H1 (cell line): ENCODE data around the gene HDAC2. TPM values are rescaled to one million over a fixed set of nuclear protein-coding genes. Genes with fewer than 3 reads are reported as not detected.
"Not testable (repeated sequence)": the region's sequence is repeated elsewhere in the genome, so short reads cannot be mapped to it uniquely, and the experiment has no call there.

Experiments used
- CTCF ChIA-PET: fragments of 300-600 bp; sonication (Branson Sonifier 250); formaldehyde crosslinking; loops from one replicate; lab custom pipeline; 2021; ENCODE audit not compliant: partially characterized antibody; lab: Charles Lee
- POLR2A ChIA-PET: fragments of 300-600 bp; sonication (Branson Sonifier 250); formaldehyde crosslinking; loops from one replicate; lab custom pipeline; 2021; ENCODE audit warnings: inconsistent platforms; ENCODE audit not compliant: partially characterized antibody; lab: Charles Lee
- DNase-seq, 2 experiments: peaks; one replicate each; pipeline versions ENCODE4 v3.0.0 to v3.0.0-alpha.2; 2010 to 2022; ENCODE audit warnings: low spot score in 2 of 2, low read depth in 1 of 2, mixed read lengths in 1 of 2
- FAIRE-seq: peaks from 2 replicates; lab custom pipeline; 2011; peaks lifted over from hg19 to GRCh38; lab: Jason Lieb, UNC
- H2AFZ ChIP-seq: 2 replicates; pipeline ENCODE4 v1.8.1; 2012; ENCODE audit warnings: low read length, inconsistent platforms
- H2AK5ac ChIP-seq: 2 replicates; pipeline ENCODE4 v1.6.1; 2013; ENCODE audit warnings: low read depth, low read length
- H2BK120ac ChIP-seq: replicated peaks from 2 replicates; pipeline ENCODE3; 2013; ENCODE audit warnings: low read depth, low read length, inconsistent platforms
- H2BK12ac ChIP-seq: 2 replicates; pipeline ENCODE4 v1.6.1; 2013; ENCODE audit warnings: low read depth, low read length
- H2BK15ac ChIP-seq: 2 replicates; pipeline ENCODE4 v1.6.1; 2013; ENCODE audit warnings: low read length
- H2BK20ac ChIP-seq: 2 replicates; pipeline ENCODE4 v1.6.1; 2013; ENCODE audit warnings: low read length
- H2BK5ac ChIP-seq: 2 replicates; pipeline ENCODE4 v1.6.1; 2013; ENCODE audit warnings: low read depth, low read length
- H3K14ac ChIP-seq: 2 replicates; pipeline ENCODE4 v1.6.1; 2013; ENCODE audit warnings: inconsistent platforms; ENCODE audit not compliant: insufficient read length
- H3K18ac ChIP-seq: 2 replicates; pipeline ENCODE4 v1.6.1; 2013; ENCODE audit warnings: low read length; ENCODE audit errors: extremely low read depth
- H3K23ac ChIP-seq: 2 replicates; pipeline ENCODE4 v1.6.1; 2013; ENCODE audit warnings: inconsistent platforms; ENCODE audit not compliant: insufficient read length
- H3K23me2 ChIP-seq: 2 replicates; pipeline ENCODE4 v1.6.1; 2013; ENCODE audit warnings: low read depth, low read length
- H3K27ac ChIP-seq: 2 replicates; pipeline ENCODE4 v1.6.1; 2011; ENCODE audit warnings: low read depth, low read length, inconsistent platforms
- H3K27me3 ChIP-seq, 4 experiments: replicated peaks in 1 of 4; 1 replicate in 1 of 4; 2 replicates in 3 of 4; pipeline versions ENCODE4 v1.6.1 to v1.8.1; 2011 to 2013; ENCODE audit warnings: low read length in 3 of 4, mild to moderate bottlenecking in 3 of 4, inconsistent platforms in 2 of 4, mixed read lengths in 2 of 4, moderate library complexity in 1 of 4; ENCODE audit not compliant: control insufficient read depth in 3 of 4, insufficient read depth in 3 of 4; ENCODE audit errors: extremely low read depth in 1 of 4
- H3K36me3 ChIP-seq, 4 experiments: 2 replicates each; pipeline versions ENCODE4 v1.6.1 to v1.8.1; 2011 to 2013; ENCODE audit warnings: mild to moderate bottlenecking in 4 of 4, low read length in 3 of 4, moderate library complexity in 2 of 4, control low read depth in 1 of 4, inconsistent platforms in 1 of 4; ENCODE audit not compliant: insufficient read depth in 4 of 4, control insufficient read depth in 2 of 4
- H3K4ac ChIP-seq: replicated peaks from 2 replicates; pipeline ENCODE3; 2013; ENCODE audit warnings: low read length, low read depth, mixed read lengths, inconsistent platforms; ENCODE audit not compliant: insufficient read length
- H3K4me1 ChIP-seq, 4 experiments: replicated peaks in 1 of 4; 1 replicate in 1 of 4; 2 replicates in 3 of 4; pipeline versions ENCODE4 v1.6.1 to v1.8.1; 2011 to 2013; ENCODE audit warnings: low read length in 3 of 4, inconsistent platforms in 2 of 4, mixed read lengths in 1 of 4; ENCODE audit not compliant: insufficient read depth in 4 of 4, control insufficient read depth in 3 of 4
- H3K4me2 ChIP-seq, 2 experiments: 2 replicates each; pipeline versions ENCODE4 v1.6.1 to v1.8.1; 2011 to 2013; ENCODE audit warnings: low read depth in 2 of 2, low read length in 2 of 2, control low read depth in 1 of 2, inconsistent platforms in 1 of 2, mild to moderate bottlenecking in 1 of 2; ENCODE audit not compliant: insufficient read depth in 1 of 2
- H3K4me3 ChIP-seq, 4 experiments: fragments of 200-600, 300-600 bp in 1 of 4; sonication (generic), shearing (Covaris generic), sonication (Bioruptor Twin) in 1 of 4; 2 replicates each; pipeline versions ENCODE4 v1.5.1 to v1.8.1; 2011 to 2016; ENCODE audit warnings: low read length in 4 of 4, low read depth in 3 of 4, control low read depth in 2 of 4, inconsistent platforms in 2 of 4, mild to moderate bottlenecking in 2 of 4, mixed read lengths in 1 of 4, moderate library complexity in 1 of 4; ENCODE audit not compliant: insufficient read depth in 2 of 4; ENCODE audit errors: extremely low read depth in 1 of 4
- H3K56ac ChIP-seq: replicated peaks from 2 replicates; pipeline ENCODE3; 2013; ENCODE audit warnings: low read depth, mild to moderate bottlenecking, mixed read lengths, low read length, inconsistent platforms; ENCODE audit not compliant: insufficient read length
- H3K79me1 ChIP-seq: 2 replicates; pipeline ENCODE4 v1.6.1; 2013; ENCODE audit warnings: low read depth, low read length, control low read depth
- H3K79me2 ChIP-seq, 2 experiments: 2 replicates each; pipeline versions ENCODE4 v1.6.1 to v1.8.1; 2012 to 2013; ENCODE audit warnings: low read length in 2 of 2, mild to moderate bottlenecking in 2 of 2, inconsistent platforms in 1 of 2; ENCODE audit not compliant: insufficient read depth in 2 of 2, control insufficient read depth in 1 of 2
- H3K9ac ChIP-seq, 4 experiments: replicated peaks in 1 of 4; 1 replicate in 1 of 4; 2 replicates in 3 of 4; pipeline versions ENCODE4 v1.6.1 to v1.8.1; 2011 to 2013; ENCODE audit warnings: low read depth in 3 of 4, low read length in 3 of 4, control low read depth in 2 of 4, mild to moderate bottlenecking in 2 of 4, moderate library complexity in 2 of 4, inconsistent platforms in 1 of 4; ENCODE audit errors: extremely low read depth in 1 of 4
- H3K9me3 ChIP-seq, 2 experiments: 2 replicates each; pipeline versions ENCODE4 v1.6.1 to v1.8.1; 2012 to 2013; ENCODE audit warnings: mild to moderate bottlenecking in 2 of 2, moderate library complexity in 2 of 2, control low read depth in 1 of 2, inconsistent platforms in 1 of 2, low read depth in 1 of 2, low read length in 1 of 2, mixed read lengths in 1 of 2; ENCODE audit not compliant: insufficient read depth in 2 of 2
- H4K20me1 ChIP-seq, 2 experiments: replicated peaks in 1 of 2; 2 replicates each; pipeline versions ENCODE3 to v1.8.1; 2011 to 2013; ENCODE audit warnings: inconsistent platforms in 2 of 2, low read length in 2 of 2, mild to moderate bottlenecking in 1 of 2; ENCODE audit not compliant: insufficient read depth in 2 of 2, control insufficient read depth in 1 of 2
- H4K5ac ChIP-seq: 2 replicates; pipeline ENCODE4 v1.6.1; 2013; ENCODE audit warnings: low read length, low read depth, mixed read lengths, inconsistent platforms; ENCODE audit not compliant: insufficient read length
- H4K8ac ChIP-seq: 2 replicates; pipeline ENCODE4 v1.8.0; 2013; ENCODE audit warnings: mild to moderate bottlenecking, moderate library complexity, low read length, inconsistent platforms; ENCODE audit not compliant: insufficient read depth; ENCODE audit errors: extremely low read depth
- H4K91ac ChIP-seq: replicated peaks from 2 replicates; pipeline ENCODE3; 2013; ENCODE audit warnings: low read length, mixed read lengths, inconsistent platforms; ENCODE audit not compliant: insufficient read length
- BCL11A ChIP-seq, 2 experiments: IDR thresholded peaks; one replicate each; pipeline ENCODE4 v1.6.1; 2011; ENCODE audit warnings: low read depth in 2 of 2, low read length in 2 of 2, mild to moderate bottlenecking in 2 of 2
- EZH2 ChIP-seq: fragments of 200-600 bp; sonication (generic); IDR thresholded peaks from 2 replicates; pipeline ENCODE4 v1.7.1; 2012; ENCODE audit warnings: low read depth, mild to moderate bottlenecking, moderate library complexity, low read length, inconsistent platforms; ENCODE audit not compliant: severe bottlenecking
- RNF2 ChIP-seq: fragments of 200-900, 300-1000 bp; sonication (generic); IDR thresholded peaks from 2 replicates; pipeline ENCODE4 v1.7.1; 2016; ENCODE audit warnings: borderline replicate concordance, low read depth, mild to moderate bottlenecking, antibody characterized with exemption, low read length; ENCODE audit not compliant: poor library complexity, severe bottlenecking; ENCODE audit errors: missing control alignments
- WGBS, 2 experiments: shearing (Covaris generic) in 1 of 2; methylation state at CpG; one replicate each; pipeline versions ENCODE4 v1.1.6 to v1.1.7; 2013 to 2015; ENCODE audit warnings: low lambda C conversion rate in 2 of 2, mixed read lengths in 2 of 2, inconsistent platforms in 1 of 2, low coverage in 1 of 2, missing lambda C conversion rate in 1 of 2; ENCODE audit not compliant: insufficient replicate concordance in 2 of 2, insufficient coverage in 1 of 2, insufficient read length in 1 of 2; ENCODE audit errors: extremely low coverage in 1 of 2, missing lambda C conversion rate in 1 of 2; 5-methylcytosine and 5-hydroxymethylcytosine counted together
- polyA plus RNA-seq, 7 experiments: library from polyadenylated mRNA; depleted of rRNA in 3 of 7; stranded (reverse) in 5 of 7; unstranded in 2 of 7; fragments of >200 nt in 5 of 7; fragments of 200-250 nt in 2 of 7; gene quantifications; 1 replicate in 5 of 7; 2 replicates in 1 of 7; 4 replicates in 1 of 7; pipeline versions ENCODE4 v1.2.1 to v1.2.3, GENCODE V29; 2011 to 2013; ENCODE audit warnings: missing spikeins in 2 of 7, mixed read lengths in 2 of 7
- total RNA-seq: library from RNA; stranded (reverse); fragmentation: NEBNext Ultra II Directional; extraction: Animal tissue kit (Norgen Biotek cat#: 25700); gene quantifications from 2 replicates; pipeline ENCODE4 v1.2.1, GENCODE V29; 2021

HDAC2 gene
- total and polyA plus RNA-seq, 2 of the 8 experiments (the other 6 are each of a cell fraction or from before 2014, with no cell fraction given) = 323 to 374 TPM

DNA sequence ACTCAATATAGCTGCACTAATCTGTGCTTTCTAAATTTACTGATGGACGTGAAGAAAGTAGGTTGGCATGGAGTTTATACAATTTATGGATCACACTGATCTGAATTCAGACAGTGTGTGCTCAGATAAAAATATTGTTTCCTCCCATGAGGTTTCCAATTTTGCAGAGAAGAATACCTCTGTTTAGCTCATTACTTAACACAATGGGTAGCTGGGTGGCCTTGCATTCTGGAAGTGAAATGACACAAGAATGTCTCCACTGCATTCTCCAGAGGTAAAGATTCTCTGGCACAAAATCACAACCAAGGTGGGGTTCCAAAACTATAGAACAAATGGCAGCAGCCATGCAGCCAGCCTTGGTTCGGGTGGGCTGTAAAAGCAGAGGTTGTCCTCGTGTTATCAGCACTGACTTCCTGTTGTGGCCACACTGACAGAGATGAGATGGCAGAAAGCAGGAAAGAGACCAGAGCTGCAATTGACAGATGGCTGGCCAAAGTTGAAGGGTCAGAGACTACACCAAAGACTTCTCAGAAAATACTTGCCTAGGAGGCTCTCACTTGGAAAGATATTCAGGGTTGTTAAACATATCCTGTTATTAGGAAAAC lies 50.2 kb downstream of the HDAC2 start (continued):
- TF ChIP-seq RNF2 = no peak
- TF ChIP-seq BCL11A (IDR thresholded peaks at IDR 0.05; ENCODE audit: low read depth in 2 of 2, low read length in 2 of 2) = no peak
- no peak for TF ChIP-seq EZH2

DNA sequence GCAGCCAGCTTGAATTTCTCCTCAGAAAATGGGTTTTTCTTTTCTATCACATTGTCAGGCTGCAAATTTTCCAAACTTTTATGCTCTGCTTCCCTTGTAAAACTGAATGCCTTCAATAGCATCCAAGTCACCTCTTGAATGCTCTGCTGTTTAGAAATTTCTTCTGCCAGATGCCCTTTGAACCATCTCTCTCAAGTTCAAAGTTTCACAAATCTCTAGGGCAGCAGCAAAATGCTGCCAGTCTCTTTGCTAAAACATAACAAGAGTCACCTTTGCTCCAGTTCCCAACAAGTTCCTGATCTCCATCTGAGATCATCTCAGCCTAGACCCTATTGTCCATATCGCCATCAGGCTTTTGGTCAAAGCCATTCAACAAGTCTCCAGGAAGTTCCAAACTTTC lies 60.7 kb downstream of the HDAC2 start:
- FAIRE-seq, H2BK20ac ChIP-seq, H2AFZ ChIP-seq, H4K91ac ChIP-seq, H3K4ac ChIP-seq, H3K79me1 ChIP-seq, H3K79me2 ChIP-seq, H3K27ac ChIP-seq, H2BK120ac ChIP-seq, H3K9me3 ChIP-seq, H3K14ac ChIP-seq, H3K18ac ChIP-seq, H3K4me2 ChIP-seq, H3K4me1 ChIP-seq, H3K23ac ChIP-seq, H3K23me2 ChIP-seq, H4K5ac ChIP-seq, H2BK5ac ChIP-seq, H2BK12ac ChIP-seq, H3K56ac ChIP-seq, POLR2A ChIA-PET, H4K8ac ChIP-seq, H3K9ac ChIP-seq, H2AK5ac ChIP-seq, H3K4me3 ChIP-seq, H3K27me3 ChIP-seq, H4K20me1 ChIP-seq, H2BK15ac ChIP-seq, DNase-seq, H3K36me3 ChIP-seq: not testable (repeated sequence)
- WGBS, 2 experiments = 89% methylated on average over 1 of the region's 1 CpG; no CpG with 5 or more reads in 1 of the 2 experiments
- CTCF ChIA-PET = interaction anchor here (0.8 to 2.9 kb wide), 13 partner anchors 10 to 618 kb away, joined by 3 to 17 read pairs (median 5); no protein-coding TSS in a partner anchor
